ENCODE data around the gene TMEM17. TPM values are rescaled to one million over a fixed set of nuclear protein-coding genes. Genes with fewer than 3 reads are reported as not detected.

The TMEM17 gene
- total RNA-seq, 6 donors from 2014 or later, result 1.0 to 4.7 (median 2.2) TPM

DNA sequence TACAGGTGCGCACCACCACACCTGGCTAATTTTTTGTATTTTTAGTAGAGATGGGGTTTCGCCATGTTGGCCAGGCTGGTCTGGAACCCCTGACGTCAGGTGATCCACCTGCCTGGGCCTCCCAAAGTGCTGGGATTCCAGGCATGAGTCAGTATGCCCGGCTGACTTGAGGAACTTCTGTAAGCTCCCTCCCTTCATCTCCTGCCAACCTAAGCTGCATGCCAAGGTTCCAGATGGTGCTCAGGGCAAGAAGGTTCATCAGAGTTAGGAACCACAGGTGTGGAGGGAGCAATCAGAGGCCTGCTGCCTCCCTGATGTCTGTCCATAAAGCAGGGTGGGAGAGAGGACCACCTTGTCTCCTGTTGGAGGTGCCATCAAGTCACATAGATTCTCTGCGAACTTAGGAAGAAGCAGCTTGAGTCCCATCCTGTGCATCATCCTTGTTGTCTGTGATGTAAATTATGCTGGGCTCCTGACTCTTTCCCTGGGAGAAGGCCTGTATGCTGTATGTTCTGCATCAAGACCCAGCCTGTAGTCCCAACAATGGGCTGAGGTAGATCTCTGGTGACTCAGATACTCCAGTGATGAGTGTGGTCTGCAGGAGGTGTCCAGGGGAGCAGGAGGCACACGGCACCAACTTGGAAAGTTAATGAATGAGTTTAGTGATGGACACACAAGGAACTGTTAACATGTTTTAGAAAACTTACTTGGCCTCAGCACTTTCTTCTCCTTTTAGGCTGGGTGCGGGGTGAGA lies 53.1 kb downstream of the TMEM17 start:
- no peak overlapping the region for H3K27ac ChIP-seq
- H3K36me3 ChIP-seq, result no peaks in the 10 kb centered on the region
- WGBS, 2 donors, result 85 to 89% methylated on average over 7 of the region's 7 CpGs
- no peak overlapping the region for H3K4me3 ChIP-seq
- ATAC-seq (ENCODE audit: low FRiP score in 2 of 2), result no peak
- no peaks in the 10 kb centered on the region for H3K9me3 ChIP-seq
- no peak for DNase-seq
- TF ChIP-seq CTCF (IDR thresholded peaks at IDR 0.05) (no peak), POLR2A (IDR thresholded peaks at IDR 0.05) (no peak), EP300 (IDR thresholded peaks at IDR 0.05) (no peak), POLR2AphosphoS5 (IDR thresholded peaks at IDR 0.05) (no peak)
- H3K27me3 ChIP-seq, result no peaks in the 10 kb centered on the region
- H3K4me1 ChIP-seq, result peaks cover 7 to 14% (median 10%) of the 10 kb centered on the region in 4 donors

DNA sequence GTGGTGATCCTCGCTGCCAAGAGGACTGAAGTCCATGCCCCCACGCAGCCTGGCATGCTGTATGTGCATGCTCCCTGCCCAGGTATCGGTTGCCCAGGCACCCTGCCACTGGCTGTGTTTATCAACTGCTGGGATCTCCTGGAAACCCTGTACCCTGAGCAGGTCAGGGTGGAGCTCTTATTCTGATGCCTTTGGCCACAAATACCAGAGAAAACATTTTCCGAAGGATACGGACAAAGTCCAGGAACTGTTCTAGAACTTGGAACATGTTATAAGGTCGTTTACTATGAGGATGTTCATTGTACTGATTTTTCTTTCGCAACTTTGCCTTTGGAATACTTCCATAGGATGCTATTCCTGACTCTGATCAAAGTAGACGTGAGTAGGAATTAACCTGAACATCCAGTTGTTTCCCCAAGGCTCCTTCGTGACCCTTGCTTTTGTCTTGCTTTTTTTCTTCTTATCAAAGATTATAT lies 55.2 kb downstream of the TMEM17 start:
- Histone ChIP-seq H3K9me3 (no peaks in the 10 kb centered on the region), H3K36me3 (no peaks in the 10 kb centered on the region), H3K4me1 (no peaks in the 10 kb centered on the region), H3K27ac (no peak overlapping the region), H3K4me3 (no peak overlapping the region), H3K27me3 (no peaks in the 10 kb centered on the region)
- 82 to 88% methylated on average over 6 to 9 of the region's 9 CpGs for WGBS, 2 donors
- no peak for DNase-seq
- TF ChIP-seq EP300 (IDR thresholded peaks at IDR 0.05), result no peak
- TF ChIP-seq POLR2A (IDR thresholded peaks at IDR 0.05), result no peak
- TF ChIP-seq POLR2AphosphoS5 (IDR thresholded peaks at IDR 0.05), result no peak
- no peak for TF ChIP-seq CTCF (IDR thresholded peaks at IDR 0.05)
- no peak for ATAC-seq (ENCODE audit: low FRiP score in 2 of 2)

Small RNA genes lying within 50 kb of the gene (small RNA-seq; reads per million reads assigned to genes)
- gene AC107083.1 (0 reads per million in 4 donors), gene RN7SL18P (0 reads per million in 4 donors)

Other genes starting within 250 kb of the TMEM17 start
- 10 to 100 TPM; 36.2 to 78.5 (median 43.2) TPM for gene EHBP1, start 199.5 kb upstream of the TMEM17 start, total RNA-seq